GM11168 (cell line): ENCODE results near the gene ATP1A1.

Experiments used
- in situ Hi-C: fragments of 300-500 bp; cut with MboI; formaldehyde crosslinking; loops from one replicate; pipeline ENCODE4 v1.12.0; 2022; ENCODE audit warnings: low sequenced_read_pairs; ENCODE audit not compliant: unreplicated experiment

ATP1A1 gene

GRCh38 chr1:116428576-116428975, 55.5 kb downstream of the ATP1A1 start:
- in situ Hi-C loops, result no loop called here

- in situ Hi-C loops, result no loop called here
Measured at GRCh38 chr1:116429821-116430374, 56.9 kb downstream of the ATP1A1 start.

- in situ Hi-C loops, result no loop called here
Measured at GRCh38 chr1:116431870-116432500, 58.9 kb downstream of the ATP1A1 start.

- in situ Hi-C loops, result no loop called here
Measured at GRCh38 chr1:116432655-116433265, 59.7 kb downstream of the ATP1A1 start.

GRCh38 chr1:116433275-116434257, 60.5 kb downstream of the ATP1A1 start:
- in situ Hi-C loops, result no loop called here

GRCh38 chr1:116434849-116435248, 61.8 kb downstream of the ATP1A1 start:
- in situ Hi-C loops, result no loop called here

GRCh38 chr1:116435806-116436610, 63.0 kb downstream of the ATP1A1 start:
- in situ Hi-C loops, result no loop called here

GRCh38 chr1:116436611-116436970, 63.5 kb downstream of the ATP1A1 start:
- in situ Hi-C loops, result no loop called here

- in situ Hi-C loops, result no loop called here
Measured at GRCh38 chr1:116439701-116440100, 66.7 kb downstream of the ATP1A1 start.

- in situ Hi-C loops, result no loop called here
Measured at GRCh38 chr1:116440731-116441130, 67.7 kb downstream of the ATP1A1 start.

GRCh38 chr1:116445534-116445933, 72.5 kb downstream of the ATP1A1 start:
- in situ Hi-C loops, result no loop called here

- in situ Hi-C loops, result no loop called here
Measured at GRCh38 chr1:116446686-116447085, 73.6 kb downstream of the ATP1A1 start.

GRCh38 chr1:116448785-116449385, 75.8 kb downstream of the ATP1A1 start:
- in situ Hi-C loops, result no loop called here

GRCh38 chr1:116449578-116449977, 76.5 kb downstream of the ATP1A1 start:
- in situ Hi-C loops, result no loop called here

- in situ Hi-C loops, result no loop called here
Measured at GRCh38 chr1:116451702-116452101, 78.7 kb downstream of the ATP1A1 start.

- in situ Hi-C loops, result no loop called here
Measured at GRCh38 chr1:116453481-116453880, 80.4 kb downstream of the ATP1A1 start.

- in situ Hi-C loops, result no loop called here
Measured at GRCh38 chr1:116453906-116454305, 80.9 kb downstream of the ATP1A1 start.
